NCI-H1092 treated with DMSO at 0.1 percent for 48 hours (cell line): ENCODE data around the gene GABBR2.

ENCODE experiments used
- DNase-seq: peaks from one replicate; lab custom pipeline; 2025; lab: John Stamatoyannopoulos, UW

Gene GABBR2

GRCh38 chr9:98438666-98439065 is 270.1 kb downstream of the GABBR2 start:
- DNase-seq, result no peak

DNA sequence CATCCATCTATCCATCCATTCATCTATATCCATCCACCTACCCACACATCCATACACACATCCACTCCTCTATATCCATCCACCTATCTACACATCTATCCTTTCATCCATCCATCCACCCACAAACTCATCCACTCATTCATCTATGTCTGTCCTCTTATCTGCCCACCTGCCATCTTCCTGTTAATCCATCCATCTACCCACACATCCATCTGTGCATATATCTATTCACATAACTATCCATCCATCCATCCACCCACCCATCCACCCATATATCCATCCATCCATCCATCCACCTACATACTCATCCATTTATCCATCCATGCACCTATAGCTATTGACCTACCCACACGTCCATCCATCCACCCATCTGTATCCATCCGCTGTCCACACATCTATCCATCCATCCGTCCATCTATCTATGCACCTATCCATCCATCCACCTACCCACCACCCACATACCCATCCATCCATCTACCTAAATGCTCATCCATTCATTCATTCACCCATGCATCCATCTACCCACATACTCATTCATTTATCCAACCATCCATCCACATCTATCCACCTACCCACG is 271.2 kb downstream of the GABBR2 start:
- no peak for DNase-seq

DNA sequence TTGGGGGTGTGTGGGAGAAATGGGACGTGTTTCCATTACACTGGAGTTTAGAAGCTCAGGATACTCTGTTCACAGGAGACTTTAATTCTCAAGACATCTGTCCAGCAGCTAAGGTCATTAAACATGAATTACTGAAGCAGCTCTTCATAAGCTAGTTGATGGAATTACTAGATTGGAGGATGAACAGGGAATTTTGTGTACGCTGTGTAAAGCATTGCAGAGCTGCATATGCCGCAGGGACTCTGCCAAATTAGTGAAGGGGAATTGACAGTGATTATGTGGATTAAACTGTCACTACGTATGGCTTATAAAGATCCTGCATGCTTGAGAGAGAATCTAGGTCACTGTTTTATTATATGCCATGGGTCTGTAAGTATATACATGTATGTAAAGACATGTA is 275.8 kb downstream of the GABBR2 start:
- no peak for DNase-seq

GRCh38 chr9:98432134-98432533 is 276.6 kb downstream of the GABBR2 start:
- DNase-seq, result no peak

DNA sequence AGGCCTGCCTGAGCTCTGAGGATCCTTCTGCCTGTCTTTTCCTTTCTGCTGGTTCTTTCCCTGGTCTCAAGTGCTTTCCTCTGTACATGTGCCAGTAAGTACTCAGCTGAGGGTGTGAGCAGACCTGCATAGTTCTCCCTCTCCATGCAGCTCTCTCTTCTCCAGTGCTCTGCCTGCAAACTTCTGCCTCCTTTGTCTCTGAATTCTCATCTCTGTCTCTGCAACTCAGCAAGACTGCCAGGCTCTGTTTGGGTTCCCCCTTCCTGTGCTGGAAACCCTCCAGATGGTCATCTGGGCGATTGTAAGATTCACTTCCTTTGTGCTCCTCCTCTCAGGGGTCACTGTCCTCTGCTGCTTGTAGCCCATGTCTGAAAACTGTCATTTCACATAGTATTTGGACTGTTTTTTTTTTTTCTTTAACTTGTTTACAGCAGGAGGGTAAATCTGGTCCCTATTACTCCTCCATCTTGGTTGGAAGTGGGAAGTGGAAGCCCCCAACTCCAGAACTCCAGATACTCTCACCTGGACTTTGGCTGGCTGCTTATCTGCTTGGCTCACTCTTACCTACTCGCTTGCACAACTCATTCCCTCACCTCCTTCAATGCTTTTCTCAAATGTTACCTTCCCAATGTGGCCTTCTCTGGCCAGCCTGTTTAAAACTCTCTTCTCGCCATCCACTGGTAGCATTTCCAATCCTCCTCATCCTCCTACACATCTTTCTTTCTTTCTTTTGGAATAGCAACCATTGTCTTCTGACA is 278.0 kb downstream of the GABBR2 start:
- no peak for DNase-seq

- DNase-seq, result no peak
Measured at GRCh38 chr9:98429613-98430012, 279.1 kb downstream of the GABBR2 start.

- DNase-seq, result no peak
Measured at GRCh38 chr9:98428454-98428853, 280.3 kb downstream of the GABBR2 start.

DNA sequence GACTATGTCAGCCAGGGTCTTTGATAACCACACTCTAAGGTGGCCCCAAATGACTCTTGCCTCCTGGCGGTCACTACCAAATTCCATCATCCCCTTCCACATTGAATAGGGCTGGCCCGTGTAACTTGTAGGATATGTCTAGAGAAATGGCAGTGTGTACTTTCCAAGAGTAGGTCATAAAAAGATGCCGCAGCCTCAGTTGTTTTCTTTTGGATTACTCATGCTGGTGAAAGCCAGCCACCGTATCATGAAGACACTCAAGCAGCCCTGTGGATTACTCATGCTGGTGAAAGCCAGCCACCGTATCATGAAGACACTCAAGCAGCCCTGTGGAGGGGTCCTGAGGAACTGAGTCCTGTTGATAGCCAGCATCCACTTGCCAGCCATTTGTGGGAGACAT is 281.2 kb downstream of the GABBR2 start:
- no peak for DNase-seq

DNA sequence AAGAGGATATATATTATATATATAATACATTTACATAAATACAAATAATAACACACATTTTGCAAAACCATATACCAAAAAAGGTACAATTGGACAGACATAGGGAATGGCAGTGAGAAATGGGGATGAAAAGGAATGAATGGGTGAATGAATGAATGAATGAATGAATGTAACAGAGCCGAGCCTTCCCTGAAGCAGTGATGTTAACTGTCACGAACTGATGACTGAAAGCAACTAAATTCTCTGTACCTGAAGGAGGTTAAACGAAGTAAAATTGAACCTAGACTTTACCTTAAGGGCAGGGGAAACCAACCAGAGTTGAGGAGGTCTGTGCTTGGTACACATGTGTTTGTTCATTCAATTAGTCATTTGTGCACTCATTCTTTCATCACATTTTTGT is 283.7 kb downstream of the GABBR2 start:
- no peak for DNase-seq

- DNase-seq, result no peak
Measured at GRCh38 chr9:98419260-98419603, 289.5 kb downstream of the GABBR2 start.

DNA sequence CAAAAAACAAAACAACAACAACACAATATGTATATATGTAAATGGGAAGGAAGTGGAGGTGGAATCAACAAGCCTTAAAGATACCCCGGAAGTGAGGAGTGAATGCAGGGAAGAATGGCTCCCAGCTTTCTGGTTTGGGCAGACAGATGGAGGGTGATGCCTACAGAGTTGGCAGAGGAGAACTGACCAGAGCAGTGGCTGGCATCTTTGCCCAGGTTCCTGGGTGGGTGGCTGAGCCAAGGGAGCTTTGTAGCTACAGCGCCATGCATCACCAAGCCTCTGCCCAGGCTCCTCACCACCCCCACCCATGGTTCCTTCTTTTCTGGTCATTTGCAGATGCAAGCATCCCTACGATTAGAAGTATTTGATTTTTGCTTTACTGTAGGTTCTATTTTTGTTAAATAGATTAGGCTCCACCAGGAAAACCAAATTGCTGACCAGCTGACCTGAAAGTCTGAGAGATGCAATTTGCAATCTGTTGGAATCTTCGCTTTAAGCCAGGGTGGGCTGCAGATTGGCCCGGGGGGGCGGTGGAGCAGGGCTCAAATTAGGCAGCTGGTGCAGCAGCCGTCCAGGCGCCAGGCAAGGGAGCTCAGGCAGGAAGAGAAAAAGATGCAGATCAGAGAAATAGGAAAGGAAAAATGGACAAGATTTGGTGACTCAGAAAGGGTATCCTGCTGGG is 290.0 kb downstream of the GABBR2 start:
- DNase-seq, result no peak

DNA sequence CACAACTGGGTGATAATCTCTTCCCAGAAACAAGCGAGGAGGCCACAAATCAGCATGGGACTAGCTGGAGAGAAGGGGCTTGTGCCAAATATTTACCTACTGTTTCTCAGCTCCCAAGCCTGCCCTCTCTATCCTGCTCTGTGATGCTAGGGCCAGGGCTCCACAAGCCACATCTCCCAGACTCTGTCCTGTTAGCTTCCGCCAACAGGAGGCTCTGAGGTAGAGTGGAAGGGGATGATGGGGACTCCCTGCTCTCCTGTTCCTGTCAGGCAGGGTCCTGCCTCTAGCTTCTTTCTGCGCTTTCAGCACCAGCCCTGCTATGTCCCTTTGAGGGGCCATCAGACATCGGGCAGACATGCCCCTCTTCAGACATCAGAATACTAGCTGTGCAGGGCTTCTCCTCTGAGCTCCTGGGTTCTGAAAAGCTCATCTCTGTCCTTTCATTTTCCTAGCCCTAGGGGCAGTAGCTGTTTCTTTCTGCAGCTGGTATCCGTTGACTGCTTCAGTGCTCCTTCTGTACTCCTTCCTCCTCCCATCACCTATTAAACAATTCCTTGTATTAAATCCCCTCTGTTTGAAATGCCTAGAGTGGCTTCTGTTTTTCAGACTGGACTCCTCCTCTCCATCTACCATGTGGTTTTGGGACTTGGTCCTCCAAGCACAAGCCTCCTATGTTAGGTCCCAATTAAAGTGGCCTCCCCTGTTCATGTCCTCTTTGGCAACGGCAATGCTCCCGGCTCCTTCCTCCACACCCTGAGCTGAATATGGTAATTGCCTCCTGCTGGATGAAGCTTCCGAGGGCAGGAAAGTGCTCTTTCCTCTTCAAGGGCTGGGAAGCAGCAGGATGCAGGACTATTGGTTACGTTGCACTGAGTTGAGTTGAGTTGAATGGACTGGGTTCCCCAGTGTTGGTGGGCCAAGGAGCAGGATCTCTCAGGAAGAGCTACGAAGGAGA is 292.2 kb downstream of the GABBR2 start:
- no peak for DNase-seq

DNA sequence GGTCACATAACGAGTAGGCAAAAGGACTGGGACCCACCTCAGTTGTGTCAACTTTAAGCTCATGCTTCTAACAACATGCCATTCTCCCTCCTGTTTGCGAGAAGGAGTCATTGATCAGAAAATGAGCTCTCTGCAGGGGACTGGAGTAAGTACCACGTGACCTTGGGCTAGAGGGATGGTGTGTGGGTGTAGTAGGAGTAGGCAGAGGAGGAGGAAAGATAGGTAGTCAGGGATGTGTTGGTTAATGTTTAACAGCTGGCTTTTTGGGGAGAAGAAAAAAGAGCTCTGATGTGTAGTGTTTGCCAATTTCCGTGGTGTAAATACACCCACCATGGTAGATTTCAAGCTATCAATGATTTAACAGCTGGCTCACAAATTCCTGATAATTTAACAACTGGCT is 293.0 kb downstream of the GABBR2 start:
- no peak for DNase-seq

- no peak for DNase-seq
Measured at GRCh38 chr9:98413084-98413483, 295.7 kb downstream of the GABBR2 start.

GRCh38 chr9:98412101-98412842 is 296.5 kb downstream of the GABBR2 start:
- no peak for DNase-seq

- no peak for DNase-seq
Measured at GRCh38 chr9:98410185-98410697, 298.5 kb downstream of the GABBR2 start.

DNA sequence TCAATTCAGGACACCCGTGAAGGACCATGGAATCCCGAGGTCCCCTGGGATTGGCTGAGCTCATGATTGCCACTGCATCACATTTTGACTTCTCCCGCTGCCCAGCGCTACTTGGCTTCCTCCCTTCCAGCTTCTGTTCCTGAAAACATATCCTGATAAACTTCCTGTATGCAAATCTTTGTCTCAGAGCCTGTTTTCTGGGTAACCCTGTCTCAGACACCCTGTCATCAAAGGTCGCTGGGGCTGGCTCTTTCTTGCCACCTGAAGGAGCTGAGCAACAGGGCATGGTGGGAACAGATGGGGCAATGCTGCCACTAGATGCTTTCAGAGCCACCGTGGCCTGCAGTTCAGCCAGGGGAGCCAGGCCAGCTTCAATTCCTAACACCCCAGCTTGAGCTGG is 299.0 kb downstream of the GABBR2 start:
- DNase-seq, result no peak

GRCh38 chr9:98406469-98406868 is 302.3 kb downstream of the GABBR2 start:
- no peak for DNase-seq

GRCh38 chr9:98404237-98404636 is 304.5 kb downstream of the GABBR2 start:
- no peak for DNase-seq

- no peak for DNase-seq
Measured at GRCh38 chr9:98403715-98404114, 305.0 kb downstream of the GABBR2 start.
